Liver (tissue), 9 donors: Measurements from ENCODE around the gene SUCLA2. TPM values are rescaled to one million over a fixed set of nuclear protein-coding genes. Genes with fewer than 3 reads are reported as not detected.

Source experiments
- DNase-seq: peaks from one replicate; pipeline ENCODE4 v3.0.0-alpha.2; 2017; ENCODE audit warnings: low spot score
- H3K27ac ChIP-seq, 2 donors: one replicate each; pipeline ENCODE4 v1.7.0; 2013; ENCODE audit warnings: inconsistent platforms in 2 of 2, low read length in 2 of 2, control low read depth in 1 of 2, low read depth in 1 of 2, mild to moderate bottlenecking in 1 of 2
- H3K27me3 ChIP-seq, 4 donors: one replicate each; pipeline versions ENCODE4 v1.6.1 to v1.7.0; 2013; ENCODE audit warnings: low read length in 3 of 4, inconsistent platforms in 1 of 4, mild to moderate bottlenecking in 1 of 4, moderate library complexity in 1 of 4; ENCODE audit not compliant: control insufficient read depth in 4 of 4, insufficient read depth in 4 of 4
- H3K36me3 ChIP-seq, 4 donors: one replicate each; pipeline versions ENCODE4 v1.6.1 to v1.7.0; 2013; ENCODE audit warnings: low read length in 3 of 4, mild to moderate bottlenecking in 3 of 4, low read depth in 1 of 4, moderate library complexity in 1 of 4; ENCODE audit not compliant: control insufficient read depth in 4 of 4, insufficient read depth in 3 of 4
- H3K4me1 ChIP-seq, 4 donors: one replicate each; pipeline versions ENCODE4 v1.6.1 to v1.7.0; 2013; ENCODE audit warnings: low read length in 3 of 4, mild to moderate bottlenecking in 3 of 4, moderate library complexity in 1 of 4; ENCODE audit not compliant: control insufficient read depth in 4 of 4, insufficient read depth in 4 of 4
- H3K4me3 ChIP-seq, 3 donors: one replicate each; pipeline versions ENCODE4 v1.6.1 to v1.7.0; 2013; ENCODE audit warnings: low read length in 3 of 3, control low read depth in 1 of 3, low read depth in 1 of 3, mild to moderate bottlenecking in 1 of 3
- H3K9ac ChIP-seq, 2 donors: one replicate each; pipeline ENCODE4 v1.7.0; 2013; ENCODE audit warnings: low read length in 2 of 2, mild to moderate bottlenecking in 2 of 2, moderate library complexity in 2 of 2, control low read depth in 1 of 2, low read depth in 1 of 2
- H3K9me3 ChIP-seq, 4 donors: one replicate each; pipeline versions ENCODE4 v1.6.1 to v1.7.0; 2013; ENCODE audit warnings: low read length in 3 of 4; ENCODE audit not compliant: control insufficient read depth in 4 of 4
- EGR1 ChIP-seq, 2 donors: IDR thresholded peaks; 2 replicates each; pipeline ENCODE4 v1.6.1; 2016 to 2018; ENCODE audit warnings: antibody characterized with exemption in 2 of 2, low read depth in 2 of 2
- FOXA1 ChIP-seq: IDR thresholded peaks from 2 replicates; pipeline ENCODE4 v1.6.1; 2016; ENCODE audit warnings: antibody characterized with exemption
- FOXA2 ChIP-seq: IDR thresholded peaks from 2 replicates; pipeline ENCODE4 v1.6.1; 2016; ENCODE audit warnings: antibody characterized with exemption
- GABPA ChIP-seq, 2 donors: IDR thresholded peaks in 1 of 2; conservative IDR thresholded peaks in 1 of 2; 2 replicates each; pipeline ENCODE4 v1.6.1; 2016; ENCODE audit warnings: antibody characterized with exemption in 2 of 2, mild to moderate bottlenecking in 1 of 2, moderate library complexity in 1 of 2
- HNF4A ChIP-seq, 2 donors: conservative IDR thresholded peaks; 2 replicates each; pipeline ENCODE4 v1.6.1; 2016; ENCODE audit warnings: antibody characterized with exemption in 2 of 2, mild to moderate bottlenecking in 2 of 2
- NR2F2 ChIP-seq: IDR thresholded peaks from 2 replicates; pipeline ENCODE4 v1.6.1; 2016; ENCODE audit warnings: antibody characterized with exemption
- RXRA ChIP-seq, 2 donors: IDR thresholded peaks; 2 replicates each; pipeline ENCODE4 v1.6.1; 2017 to 2018; ENCODE audit warnings: antibody characterized with exemption in 2 of 2, mild to moderate bottlenecking in 1 of 2
- SP1 ChIP-seq: IDR thresholded peaks from 2 replicates; pipeline ENCODE4 v1.6.1; 2018; ENCODE audit warnings: antibody characterized with exemption, mild to moderate bottlenecking
- TAF1 ChIP-seq: conservative IDR thresholded peaks from 2 replicates; pipeline ENCODE4 v1.6.1; 2016; ENCODE audit warnings: antibody characterized with exemption, mild to moderate bottlenecking
- YY1 ChIP-seq: IDR thresholded peaks from 2 replicates; pipeline ENCODE4 v1.6.1; 2016; ENCODE audit warnings: antibody characterized with exemption, mild to moderate bottlenecking
- WGBS: extraction: QIAGEN DNeasy Blood & Tissue Kit; methylation state at CpG from one replicate; pipeline ENCODE4 v1.1.7; 2013; 5-methylcytosine and 5-hydroxymethylcytosine counted together
- polyA plus RNA-seq, 2 donors: library from polyadenylated mRNA; stranded (reverse) in 1 of 2; unstranded in 1 of 2; fragments of 200-250 nt in 1 of 2; fragments of >200 nt in 1 of 2; fragmentation: Nextera tagmentation in 1 of 2; extraction: Ambion mirVana in 1 of 2; gene quantifications; one replicate each; pipeline versions ENCODE4 v1.2.1 to v1.2.3, GENCODE V29; 2013 to 2015
- total RNA-seq, 2 donors: library from RNA; depleted of rRNA; stranded (reverse); fragments of >200 nt; gene quantifications; one replicate each; pipeline ENCODE4 v1.2.3, GENCODE V29; 2014
- TF ChIP-seq, protein P1 (sequence below): IDR thresholded peaks from 2 replicates; pipeline ENCODE4 v1.6.1; 2016; ENCODE audit warnings: antibody characterized with exemption, mild to moderate bottlenecking
- TF ChIP-seq, protein P2 (sequence below): IDR thresholded peaks from 2 replicates; pipeline ENCODE4 v1.6.1; 2016; ENCODE audit warnings: antibody characterized with exemption
- TF ChIP-seq, protein P3 (sequence below): IDR thresholded peaks from 2 replicates; pipeline ENCODE4 v1.6.1; 2016; ENCODE audit warnings: antibody characterized with exemption
- TF ChIP-seq, protein P4 (sequence below): IDR thresholded peaks from 2 replicates; pipeline ENCODE4 v1.6.1; 2016; ENCODE audit warnings: antibody characterized with exemption
- donor health status: healthy.
- donor health status: healthy.
- donor health status: healthy.
- donor health status: healthy.
- donor health status: healthy.

SUCLA2 gene
- total and polyA plus RNA-seq, 4 donors, result 22.0 to 27.1 (median 26.0) TPM

DNA sequence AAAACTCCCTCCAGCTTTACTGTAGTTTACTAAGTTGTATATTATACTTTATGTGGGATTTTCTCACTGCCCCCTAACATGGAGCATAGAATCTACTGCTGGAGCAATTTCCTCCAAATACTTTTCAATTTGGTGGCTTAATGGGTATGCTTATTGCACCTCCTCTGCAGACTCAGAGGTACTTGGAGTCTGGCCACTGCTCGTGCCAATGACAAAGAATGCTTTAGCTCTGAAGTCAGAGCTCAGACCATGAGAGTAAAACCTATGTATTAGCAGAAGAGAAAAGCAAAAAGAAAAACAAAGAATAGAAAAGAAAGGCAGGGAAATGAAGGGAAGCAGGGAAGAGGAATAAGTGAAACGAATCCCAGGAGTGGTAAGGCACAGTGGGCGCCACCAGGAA, 71.9 kb downstream of the SUCLA2 start:
- H3K36me3 ChIP-seq, result no peaks in the 10 kb centered on the region
- H3K9me3 ChIP-seq, result no peaks in the 10 kb centered on the region
- TF ChIP-seq RXRA (IDR thresholded peaks at IDR 0.05) (no peak), GABPA (IDR thresholded peaks at IDR 0.05 in 1 of 2, conservative IDR thresholded peaks at IDR 0.05 in 1 of 2) (no peak), TAF1 (no peak), SP1 (no peak), FOXA1 (no peak), NR2F2 (no peak), YY1 (no peak), HNF4A (conservative IDR thresholded peaks at IDR 0.05) (no peak), EGR1 (IDR thresholded peaks at IDR 0.05; ENCODE audit: low read depth in 2 of 2) (no peak), FOXA2 (no peak)
- TF ChIP-seq, protein P1, sequence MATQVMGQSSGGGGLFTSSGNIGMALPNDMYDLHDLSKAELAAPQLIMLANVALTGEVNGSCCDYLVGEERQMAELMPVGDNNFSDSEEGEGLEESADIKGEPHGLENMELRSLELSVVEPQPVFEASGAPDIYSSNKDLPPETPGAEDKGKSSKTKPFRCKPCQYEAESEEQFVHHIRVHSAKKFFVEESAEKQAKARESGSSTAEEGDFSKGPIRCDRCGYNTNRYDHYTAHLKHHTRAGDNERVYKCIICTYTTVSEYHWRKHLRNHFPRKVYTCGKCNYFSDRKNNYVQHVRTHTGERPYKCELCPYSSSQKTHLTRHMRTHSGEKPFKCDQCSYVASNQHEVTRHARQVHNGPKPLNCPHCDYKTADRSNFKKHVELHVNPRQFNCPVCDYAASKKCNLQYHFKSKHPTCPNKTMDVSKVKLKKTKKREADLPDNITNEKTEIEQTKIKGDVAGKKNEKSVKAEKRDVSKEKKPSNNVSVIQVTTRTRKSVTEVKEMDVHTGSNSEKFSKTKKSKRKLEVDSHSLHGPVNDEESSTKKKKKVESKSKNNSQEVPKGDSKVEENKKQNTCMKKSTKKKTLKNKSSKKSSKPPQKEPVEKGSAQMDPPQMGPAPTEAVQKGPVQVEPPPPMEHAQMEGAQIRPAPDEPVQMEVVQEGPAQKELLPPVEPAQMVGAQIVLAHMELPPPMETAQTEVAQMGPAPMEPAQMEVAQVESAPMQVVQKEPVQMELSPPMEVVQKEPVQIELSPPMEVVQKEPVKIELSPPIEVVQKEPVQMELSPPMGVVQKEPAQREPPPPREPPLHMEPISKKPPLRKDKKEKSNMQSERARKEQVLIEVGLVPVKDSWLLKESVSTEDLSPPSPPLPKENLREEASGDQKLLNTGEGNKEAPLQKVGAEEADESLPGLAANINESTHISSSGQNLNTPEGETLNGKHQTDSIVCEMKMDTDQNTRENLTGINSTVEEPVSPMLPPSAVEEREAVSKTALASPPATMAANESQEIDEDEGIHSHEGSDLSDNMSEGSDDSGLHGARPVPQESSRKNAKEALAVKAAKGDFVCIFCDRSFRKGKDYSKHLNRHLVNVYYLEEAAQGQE, result no peak
- TF ChIP-seq, protein P2, sequence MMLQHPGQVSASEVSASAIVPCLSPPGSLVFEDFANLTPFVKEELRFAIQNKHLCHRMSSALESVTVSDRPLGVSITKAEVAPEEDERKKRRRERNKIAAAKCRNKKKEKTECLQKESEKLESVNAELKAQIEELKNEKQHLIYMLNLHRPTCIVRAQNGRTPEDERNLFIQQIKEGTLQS, result no peak
- TF ChIP-seq, protein P3, sequence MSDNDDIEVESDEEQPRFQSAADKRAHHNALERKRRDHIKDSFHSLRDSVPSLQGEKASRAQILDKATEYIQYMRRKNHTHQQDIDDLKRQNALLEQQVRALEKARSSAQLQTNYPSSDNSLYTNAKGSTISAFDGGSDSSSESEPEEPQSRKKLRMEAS, result no peak
- TF ChIP-seq, protein P4, sequence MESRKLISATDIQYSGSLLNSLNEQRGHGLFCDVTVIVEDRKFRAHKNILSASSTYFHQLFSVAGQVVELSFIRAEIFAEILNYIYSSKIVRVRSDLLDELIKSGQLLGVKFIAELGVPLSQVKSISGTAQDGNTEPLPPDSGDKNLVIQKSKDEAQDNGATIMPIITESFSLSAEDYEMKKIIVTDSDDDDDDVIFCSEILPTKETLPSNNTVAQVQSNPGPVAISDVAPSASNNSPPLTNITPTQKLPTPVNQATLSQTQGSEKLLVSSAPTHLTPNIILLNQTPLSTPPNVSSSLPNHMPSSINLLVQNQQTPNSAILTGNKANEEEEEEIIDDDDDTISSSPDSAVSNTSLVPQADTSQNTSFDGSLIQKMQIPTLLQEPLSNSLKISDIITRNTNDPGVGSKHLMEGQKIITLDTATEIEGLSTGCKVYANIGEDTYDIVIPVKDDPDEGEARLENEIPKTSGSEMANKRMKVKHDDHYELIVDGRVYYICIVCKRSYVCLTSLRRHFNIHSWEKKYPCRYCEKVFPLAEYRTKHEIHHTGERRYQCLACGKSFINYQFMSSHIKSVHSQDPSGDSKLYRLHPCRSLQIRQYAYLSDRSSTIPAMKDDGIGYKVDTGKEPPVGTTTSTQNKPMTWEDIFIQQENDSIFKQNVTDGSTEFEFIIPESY, result no peak
- no peak for DNase-seq
- no peak overlapping the region for H3K9ac ChIP-seq
- WGBS, result 87% methylated on average over 3 of the region's 3 CpGs
- H3K27me3 ChIP-seq, result no peaks in the 10 kb centered on the region
- H3K4me1 ChIP-seq, result no peaks in the 10 kb centered on the region
- no peak overlapping the region for H3K4me3 ChIP-seq
- H3K27ac ChIP-seq, result no peak overlapping the region

DNA sequence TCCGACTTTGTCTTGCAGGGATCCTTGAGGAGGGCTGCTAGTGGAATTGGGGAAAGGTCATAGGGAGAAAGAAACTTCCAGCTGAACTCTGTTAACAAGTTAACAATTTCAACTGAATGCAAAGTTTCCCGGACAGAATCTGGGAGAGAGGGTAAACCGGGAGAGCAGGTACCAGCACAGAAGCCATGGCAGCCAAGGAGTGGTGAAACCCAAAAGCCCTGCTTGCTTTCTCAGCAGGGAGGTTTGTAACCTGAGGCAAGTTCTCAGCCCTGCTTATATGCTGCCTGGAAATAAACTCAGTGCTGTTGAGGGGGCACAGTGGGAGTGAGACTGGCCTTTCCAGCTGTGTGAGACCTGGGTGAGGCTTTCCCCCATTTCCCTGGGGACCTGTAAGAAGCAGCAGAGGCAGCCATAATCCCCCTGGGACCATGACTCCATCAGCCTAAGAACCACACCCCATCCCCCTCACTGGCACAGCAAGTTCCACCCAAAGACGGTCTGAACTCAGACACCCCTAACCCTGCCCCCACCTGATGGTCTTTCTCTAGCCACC, 84.0 kb downstream of the SUCLA2 start:
- DNase-seq, result no peak
- H3K9ac ChIP-seq, result no peak overlapping the region
- H3K4me1 ChIP-seq, result no peaks in the 10 kb centered on the region
- H3K36me3 ChIP-seq, result no peaks in the 10 kb centered on the region
- no peak overlapping the region for H3K4me3 ChIP-seq
- no peak overlapping the region for H3K27ac ChIP-seq
- no peaks in the 10 kb centered on the region for H3K27me3 ChIP-seq
- H3K9me3 ChIP-seq, result no peaks in the 10 kb centered on the region
- no peak for TF ChIP-seq NR2F2
- 95% methylated on average over 4 of the region's 4 CpGs for WGBS
